ENCODE data around the gene USP4.

DNA sequence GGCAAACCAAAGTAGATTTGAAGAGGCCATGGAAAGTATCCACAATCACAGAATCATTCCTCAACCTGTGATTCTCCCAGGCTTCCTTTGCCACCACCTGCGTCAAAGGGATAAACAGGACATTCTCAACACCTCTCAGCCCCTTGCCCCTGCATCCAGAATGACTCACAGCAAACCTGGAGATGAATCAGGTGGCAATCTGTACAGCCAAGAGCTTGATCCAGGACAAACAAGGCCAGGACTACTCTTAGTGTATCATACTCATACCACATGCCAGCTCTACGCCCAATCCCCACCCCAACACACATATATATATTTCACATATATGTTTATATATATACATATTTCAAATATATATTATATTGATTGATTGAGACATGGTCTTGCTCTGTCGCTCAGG is 39.3 kb downstream of the USP4 start:
- TF ChIP-seq RAD21 (IDR thresholded peaks at IDR 0.05) = no peak
- TF ChIP-seq, protein P1, sequence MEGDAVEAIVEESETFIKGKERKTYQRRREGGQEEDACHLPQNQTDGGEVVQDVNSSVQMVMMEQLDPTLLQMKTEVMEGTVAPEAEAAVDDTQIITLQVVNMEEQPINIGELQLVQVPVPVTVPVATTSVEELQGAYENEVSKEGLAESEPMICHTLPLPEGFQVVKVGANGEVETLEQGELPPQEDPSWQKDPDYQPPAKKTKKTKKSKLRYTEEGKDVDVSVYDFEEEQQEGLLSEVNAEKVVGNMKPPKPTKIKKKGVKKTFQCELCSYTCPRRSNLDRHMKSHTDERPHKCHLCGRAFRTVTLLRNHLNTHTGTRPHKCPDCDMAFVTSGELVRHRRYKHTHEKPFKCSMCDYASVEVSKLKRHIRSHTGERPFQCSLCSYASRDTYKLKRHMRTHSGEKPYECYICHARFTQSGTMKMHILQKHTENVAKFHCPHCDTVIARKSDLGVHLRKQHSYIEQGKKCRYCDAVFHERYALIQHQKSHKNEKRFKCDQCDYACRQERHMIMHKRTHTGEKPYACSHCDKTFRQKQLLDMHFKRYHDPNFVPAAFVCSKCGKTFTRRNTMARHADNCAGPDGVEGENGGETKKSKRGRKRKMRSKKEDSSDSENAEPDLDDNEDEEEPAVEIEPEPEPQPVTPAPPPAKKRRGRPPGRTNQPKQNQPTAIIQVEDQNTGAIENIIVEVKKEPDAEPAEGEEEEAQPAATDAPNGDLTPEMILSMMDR (IDR thresholded peaks at IDR 0.05; ENCODE audit: low read depth, low read length, missing input control) = no peak
- TF ChIP-seq, protein P2, sequence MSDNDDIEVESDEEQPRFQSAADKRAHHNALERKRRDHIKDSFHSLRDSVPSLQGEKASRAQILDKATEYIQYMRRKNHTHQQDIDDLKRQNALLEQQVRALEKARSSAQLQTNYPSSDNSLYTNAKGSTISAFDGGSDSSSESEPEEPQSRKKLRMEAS (IDR thresholded peaks at IDR 0.05) = no peak
- no peak for TF ChIP-seq YY1 (IDR thresholded peaks at IDR 0.05)
- no peak for TF ChIP-seq TAF1 (conservative IDR thresholded peaks at IDR 0.05)
- TF ChIP-seq RXRA (IDR thresholded peaks at IDR 0.05) = no peak
- no peak for TF ChIP-seq SP1 (IDR thresholded peaks at IDR 0.05)
- TF ChIP-seq, protein P3, sequence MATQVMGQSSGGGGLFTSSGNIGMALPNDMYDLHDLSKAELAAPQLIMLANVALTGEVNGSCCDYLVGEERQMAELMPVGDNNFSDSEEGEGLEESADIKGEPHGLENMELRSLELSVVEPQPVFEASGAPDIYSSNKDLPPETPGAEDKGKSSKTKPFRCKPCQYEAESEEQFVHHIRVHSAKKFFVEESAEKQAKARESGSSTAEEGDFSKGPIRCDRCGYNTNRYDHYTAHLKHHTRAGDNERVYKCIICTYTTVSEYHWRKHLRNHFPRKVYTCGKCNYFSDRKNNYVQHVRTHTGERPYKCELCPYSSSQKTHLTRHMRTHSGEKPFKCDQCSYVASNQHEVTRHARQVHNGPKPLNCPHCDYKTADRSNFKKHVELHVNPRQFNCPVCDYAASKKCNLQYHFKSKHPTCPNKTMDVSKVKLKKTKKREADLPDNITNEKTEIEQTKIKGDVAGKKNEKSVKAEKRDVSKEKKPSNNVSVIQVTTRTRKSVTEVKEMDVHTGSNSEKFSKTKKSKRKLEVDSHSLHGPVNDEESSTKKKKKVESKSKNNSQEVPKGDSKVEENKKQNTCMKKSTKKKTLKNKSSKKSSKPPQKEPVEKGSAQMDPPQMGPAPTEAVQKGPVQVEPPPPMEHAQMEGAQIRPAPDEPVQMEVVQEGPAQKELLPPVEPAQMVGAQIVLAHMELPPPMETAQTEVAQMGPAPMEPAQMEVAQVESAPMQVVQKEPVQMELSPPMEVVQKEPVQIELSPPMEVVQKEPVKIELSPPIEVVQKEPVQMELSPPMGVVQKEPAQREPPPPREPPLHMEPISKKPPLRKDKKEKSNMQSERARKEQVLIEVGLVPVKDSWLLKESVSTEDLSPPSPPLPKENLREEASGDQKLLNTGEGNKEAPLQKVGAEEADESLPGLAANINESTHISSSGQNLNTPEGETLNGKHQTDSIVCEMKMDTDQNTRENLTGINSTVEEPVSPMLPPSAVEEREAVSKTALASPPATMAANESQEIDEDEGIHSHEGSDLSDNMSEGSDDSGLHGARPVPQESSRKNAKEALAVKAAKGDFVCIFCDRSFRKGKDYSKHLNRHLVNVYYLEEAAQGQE (IDR thresholded peaks at IDR 0.05) = no peak
- TF ChIP-seq FOXA1 (IDR thresholded peaks at IDR 0.05) = no peak
- TF ChIP-seq GABPA (IDR thresholded peaks at IDR 0.05 in 1 of 2, conservative IDR thresholded peaks at IDR 0.05 in 1 of 2) = no peak
- TF ChIP-seq, protein P4, sequence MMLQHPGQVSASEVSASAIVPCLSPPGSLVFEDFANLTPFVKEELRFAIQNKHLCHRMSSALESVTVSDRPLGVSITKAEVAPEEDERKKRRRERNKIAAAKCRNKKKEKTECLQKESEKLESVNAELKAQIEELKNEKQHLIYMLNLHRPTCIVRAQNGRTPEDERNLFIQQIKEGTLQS (IDR thresholded peaks at IDR 0.05) = no peak

All from liver (tissue), 3 donors.